Stomach (tissue), 9 donors: Measurements from ENCODE around the gene DEPDC5. TPM values are rescaled to one million over a fixed set of nuclear protein-coding genes. Genes with fewer than 3 reads are reported as not detected.

ENCODE experiments used
- DNase-seq, 2 donors: peaks; one replicate each; pipeline versions ENCODE4 v3.0.0 to v3.0.0-alpha.2; 2013 to 2019
- H3K27ac ChIP-seq, 5 donors: fragments of 200-600 bp in 4 of 5; sonication (generic) in 4 of 5; one replicate each; pipeline ENCODE4 v1.5.1; 2013 to 2019; ENCODE audit warnings: mild to moderate bottlenecking in 1 of 5, moderate library complexity in 1 of 5
- H3K27me3 ChIP-seq, 3 donors: fragments of 200-600 bp; sonication (generic); one replicate each; pipeline ENCODE4 v1.5.1; 2017 to 2019; ENCODE audit warnings: mixed run types in 1 of 3
- H3K36me3 ChIP-seq, 4 donors: fragments of 200-600 bp; sonication (generic); 1 replicate in 3 of 4; 2 replicates in 1 of 4; pipeline ENCODE4 v1.5.1; 2016 to 2019
- H3K4me1 ChIP-seq, 4 donors: fragments of 200-600 bp; sonication (generic); one replicate each; pipeline ENCODE4 v1.5.1; 2016 to 2019
- H3K4me3 ChIP-seq, 4 donors: fragments of 200-600 bp; sonication (generic) in 3 of 4; one replicate each; pipeline ENCODE4 v1.5.1; 2016 to 2019; ENCODE audit warnings: mild to moderate bottlenecking in 1 of 4
- H3K9me3 ChIP-seq, 4 donors: fragments of 200-600 bp; sonication (generic); one replicate each; pipeline ENCODE4 v1.5.1; 2016 to 2019
- CTCF ChIP-seq, 7 experiments: fragments of 450-650 bp in 4 of 7; fragments of 200-600 bp in 3 of 7; sonication (generic) in 3 of 7; IDR thresholded peaks; one replicate each; pipeline ENCODE4 v1.5.1; 2016 to 2019; ENCODE audit warnings: antibody characterized with exemption in 7 of 7, control low read depth in 2 of 7, mild to moderate bottlenecking in 1 of 7
- EP300 ChIP-seq: sonication (generic); formaldehyde crosslinking; IDR thresholded peaks from one replicate; pipeline ENCODE4 v1.6.1; 2017; ENCODE audit warnings: antibody characterized with exemption
- POLR2A ChIP-seq, 4 donors: fragments of 450-650 bp; IDR thresholded peaks; one replicate each; pipeline ENCODE4 v1.6.1; 2016; ENCODE audit warnings: antibody characterized with exemption in 4 of 4, control low read depth in 2 of 4, mild to moderate bottlenecking in 1 of 4, moderate library complexity in 1 of 4
- POLR2AphosphoS5 ChIP-seq, 3 donors: sonication (generic); formaldehyde crosslinking; IDR thresholded peaks; one replicate each; pipeline ENCODE4 v1.6.1; 2016; ENCODE audit warnings: antibody characterized with exemption in 3 of 3
- WGBS, 5 donors: extraction: QIAGEN DNeasy Blood & Tissue Kit in 3 of 5; methylation state at CpG; one replicate each; pipeline versions ENCODE4 v1.1.5 to v1.1.7; 2013 to 2018; 5-methylcytosine and 5-hydroxymethylcytosine counted together
- intact Hi-C: fragments of 100-400 bp; cut with DNase I; formaldehyde crosslinking; loops from one replicate; pipeline ENCODE4 v1.15.1; 2023; ENCODE audit warnings: low total_unique reads
- polyA plus RNA-seq, 3 donors: library from polyadenylated mRNA; stranded (reverse); fragments of 200-250 nt; gene quantifications; one replicate each; pipeline ENCODE4 v1.2.3, GENCODE V29; 2013
- total RNA-seq, 5 donors: library from RNA; depleted of rRNA; stranded (reverse); fragments of >200 nt; gene quantifications; one replicate each; pipeline versions ENCODE4 v1.1.0 to v1.2.3, GENCODE V29; 2014 to 2016
- donor health status: healthy with polysubstance abuse.
- donor health status: Bipolar disorder and iron deficiency.
- donor health status: healthy.

Gene DEPDC5
- total and polyA plus RNA-seq, 8 donors: 4.7 to 39.1 (median 20.2) TPM

GRCh38 chr22:31926024-31926423, 172.2 kb downstream of the DEPDC5 start:
- no peaks in the 10 kb centered on the region for H3K9me3 ChIP-seq
- H3K36me3 ChIP-seq: no peaks in the 10 kb centered on the region
- 65 to 76% (median 73%) methylated on average over 1 of the region's 1 CpG for WGBS, 5 donors
- TF ChIP-seq POLR2AphosphoS5 (IDR thresholded peaks at IDR 0.05): no peak
- no peak for TF ChIP-seq EP300
- TF ChIP-seq POLR2A (IDR thresholded peaks at IDR 0.05): no peak
- TF ChIP-seq CTCF (IDR thresholded peaks at IDR 0.05): no peak
- no peaks in the 10 kb centered on the region for H3K27me3 ChIP-seq
- no peak overlapping the region for H3K4me3 ChIP-seq
- intact Hi-C loops: no loop called here
- no peak for DNase-seq
- peaks cover 0 to 10% (median 0%) of the 10 kb centered on the region in 4 donors for H3K4me1 ChIP-seq
- H3K27ac ChIP-seq: no peak overlapping the region

GRCh38 chr22:31926969-31927368, 173.2 kb downstream of the DEPDC5 start:
- TF ChIP-seq POLR2AphosphoS5 (IDR thresholded peaks at IDR 0.05) (no peak), EP300 (no peak), POLR2A (IDR thresholded peaks at IDR 0.05) (no peak), CTCF (IDR thresholded peaks at IDR 0.05) (no peak)
- H3K4me3 ChIP-seq: no peak overlapping the region
- H3K27me3 ChIP-seq: no peaks in the 10 kb centered on the region
- no peak overlapping the region for H3K27ac ChIP-seq
- H3K36me3 ChIP-seq: no peaks in the 10 kb centered on the region
- H3K4me1 ChIP-seq: peaks cover 0 to 10% (median 0%) of the 10 kb centered on the region in 4 donors
- H3K9me3 ChIP-seq: no peaks in the 10 kb centered on the region
- intact Hi-C loops: no loop called here
- DNase-seq: peak in 1 of 2 donors; percentile 43

- Histone ChIP-seq H3K27me3 (no peaks in the 10 kb centered on the region), H3K4me3 (no peak overlapping the region), H3K36me3 (no peaks in the 10 kb centered on the region), H3K27ac (no peak overlapping the region), H3K9me3 (no peaks in the 10 kb centered on the region), H3K4me1 (peaks cover 0 to 4% (median 0%) of the 10 kb centered on the region in 4 donors)
- intact Hi-C loops: no loop called here
- TF ChIP-seq POLR2A (IDR thresholded peaks at IDR 0.05) (no peak), EP300 (no peak), CTCF (IDR thresholded peaks at IDR 0.05) (no peak), POLR2AphosphoS5 (IDR thresholded peaks at IDR 0.05) (no peak)
- 80 to 86% (median 82%) methylated on average over 3 of the region's 3 CpGs for WGBS, 5 donors
- DNase-seq: no peak
These were observed 173.7 kb downstream of the DEPDC5 start for GRCh38 chr22:31927562-31927961.

- Histone ChIP-seq H3K27me3 (no peaks in the 10 kb centered on the region), H3K9me3 (no peaks in the 10 kb centered on the region), H3K27ac (no peak overlapping the region), H3K36me3 (no peaks in the 10 kb centered on the region), H3K4me1 (no peaks in the 10 kb centered on the region), H3K4me3 (no peak overlapping the region)
- TF ChIP-seq EP300 (no peak), POLR2AphosphoS5 (IDR thresholded peaks at IDR 0.05) (no peak), POLR2A (IDR thresholded peaks at IDR 0.05) (no peak), CTCF (IDR thresholded peaks at IDR 0.05) (no peak)
- peak in 1 of 2 donors; percentile 77 for DNase-seq
- WGBS, 5 donors: 62 to 74% (median 67%) methylated on average over 8 of the region's 8 CpGs
- intact Hi-C loops: no loop called here
These were observed 175.5 kb downstream of the DEPDC5 start for GRCh38 chr22:31929167-31929930.
